Right lung (tissue), 10 donors: Measurements from ENCODE around the gene INPP1. TPM values are rescaled to one million over a fixed set of nuclear protein-coding genes. Genes with fewer than 3 reads are reported as not detected.
"Not testable (repeated sequence)": the region's sequence is repeated elsewhere in the genome, so short reads cannot be mapped to it uniquely, and the experiment has no call there.

Experiments used
- DNase-seq, 2 donors: peaks; one replicate each; pipeline ENCODE4 v3.0.0-alpha.2; 2013
- long read RNA-seq, 8 donors: transcript quantifications; one replicate each; lab custom pipeline, GENCODE V29; 2026
- polyA plus RNA-seq, 5 donors: library from polyadenylated mRNA; unstranded; fragments of 120-200 nt; gene quantifications; one replicate each; pipeline versions ENCODE4 v1.2.1 to v1.2.3, GENCODE V29; 2013; ENCODE audit warnings: inconsistent platforms in 1 of 5, low replicate concordance in 1 of 5; ENCODE audit not compliant: insufficient read length in 5 of 5, insufficient read depth in 1 of 5

Gene INPP1
- 10 to 100 TPM; 23.0 to 39.1 (median 28.7) TPM for polyA plus RNA-seq
- long read RNA-seq, donor 1, transcript INPP1-201 (6 exons, 1,919 nt), result major isoform, 7 of 40 reads
- long read RNA-seq, donor 1, partial matches to known transcripts, result 31 of 40 reads
- long read RNA-seq, donor 1, other reads (novel, unspliced or antisense), result 0 of 40 reads
- long read RNA-seq, donor 2, transcript INPP1-201 (6 exons, 1,919 nt), result major isoform, 9 of 10 reads
- long read RNA-seq, donor 2, partial matches to known transcripts, result 0 of 10 reads
- long read RNA-seq, donor 2, other reads (novel, unspliced or antisense), result 0 of 10 reads
- long read RNA-seq, donor 3, partial matches to known transcripts, result 0 of 4 reads
- long read RNA-seq, donor 3, other reads (novel, unspliced or antisense), result 0 of 4 reads
- long read RNA-seq, donor 4, partial matches to known transcripts, result 19 of 19 reads
- long read RNA-seq, donor 4, other reads (novel, unspliced or antisense), result 0 of 19 reads
- long read RNA-seq, donor 5, transcript INPP1-201 (6 exons, 1,919 nt), result major isoform, 6 of 11 reads
- long read RNA-seq, donor 5, partial matches to known transcripts, result 5 of 11 reads
- long read RNA-seq, donor 5, other reads (novel, unspliced or antisense), result 0 of 11 reads
- long read RNA-seq, donor 6, partial matches to known transcripts, result 0 of 4 reads
- long read RNA-seq, donor 6, other reads (novel, unspliced or antisense), result 0 of 4 reads
- long read RNA-seq, donor 7, partial matches to known transcripts, result 7 of 12 reads
- long read RNA-seq, donor 7, other reads (novel, unspliced or antisense), result 0 of 12 reads
- long read RNA-seq, donor 8, partial matches to known transcripts, result 0 of 2 reads
- long read RNA-seq, donor 8, other reads (novel, unspliced or antisense), result 0 of 2 reads

GRCh38 chr2:190343536-190344275 lies at the start of gene INPP1:
Gene INPP1, plus strand, starts transcription at chr2:190343589. Its CDS starts 16,514 bp downstream, at chr2:190360103.
- DNase-seq, result peak; percentile 63 to 70

DNA sequence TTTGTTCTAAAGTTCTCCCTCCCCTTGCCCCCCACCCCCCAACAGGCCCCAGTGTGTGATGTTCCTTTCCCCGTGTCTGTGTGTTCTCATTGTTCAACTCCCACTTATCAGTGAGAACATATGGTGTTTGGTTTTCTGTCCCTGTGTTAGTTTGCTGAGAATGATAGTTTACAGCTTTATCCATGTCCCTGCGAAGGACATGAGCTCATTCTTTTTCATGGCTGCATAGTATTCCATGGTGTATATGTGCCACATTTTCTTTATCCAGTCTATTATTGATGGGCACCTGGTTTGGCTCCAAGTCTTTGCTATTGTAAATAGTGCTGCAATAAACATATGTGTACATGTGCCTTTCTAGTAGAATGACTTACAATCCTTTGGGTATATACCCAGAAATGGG lies 45.5 kb upstream of the INPP1 start:
- DNase-seq, result not testable (repeated sequence)

- no peak for DNase-seq
These were observed 42.4 kb upstream of the INPP1 start for GRCh38 chr2:190301032-190301431.

- DNase-seq, result no peak
These were observed 41.3 kb upstream of the INPP1 start for GRCh38 chr2:190302052-190302451.

DNA sequence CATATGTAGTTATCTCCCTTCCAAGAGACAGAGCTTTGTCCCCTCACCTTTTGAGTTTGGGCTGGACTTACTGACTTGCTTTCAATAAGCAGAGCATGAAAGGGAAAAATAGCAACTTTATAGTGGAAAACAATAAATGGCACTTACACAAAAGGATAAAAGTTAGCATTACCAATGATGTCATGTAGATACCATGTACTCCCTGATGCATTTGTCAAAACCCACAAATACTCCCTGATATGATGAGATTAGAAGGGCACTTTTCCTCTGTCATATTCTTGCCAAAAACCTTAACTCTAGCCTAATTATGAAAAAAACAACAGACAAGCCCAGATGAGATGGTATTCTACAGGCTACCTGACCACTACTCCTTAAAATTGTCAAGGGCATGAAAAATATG lies 39.7 kb upstream of the INPP1 start:
- DNase-seq, result no peak

- DNase-seq, result no peak
These were observed 39.0 kb upstream of the INPP1 start for GRCh38 chr2:190304404-190304803.

- DNase-seq, result no peak
These were observed 35.4 kb upstream of the INPP1 start for GRCh38 chr2:190308031-190308430.

- no peak for DNase-seq
These were observed 31.3 kb upstream of the INPP1 start for GRCh38 chr2:190311893-190312634.

GRCh38 chr2:190312635-190313025 lies 30.8 kb upstream of the INPP1 start:
- not testable (repeated sequence) for DNase-seq

DNA sequence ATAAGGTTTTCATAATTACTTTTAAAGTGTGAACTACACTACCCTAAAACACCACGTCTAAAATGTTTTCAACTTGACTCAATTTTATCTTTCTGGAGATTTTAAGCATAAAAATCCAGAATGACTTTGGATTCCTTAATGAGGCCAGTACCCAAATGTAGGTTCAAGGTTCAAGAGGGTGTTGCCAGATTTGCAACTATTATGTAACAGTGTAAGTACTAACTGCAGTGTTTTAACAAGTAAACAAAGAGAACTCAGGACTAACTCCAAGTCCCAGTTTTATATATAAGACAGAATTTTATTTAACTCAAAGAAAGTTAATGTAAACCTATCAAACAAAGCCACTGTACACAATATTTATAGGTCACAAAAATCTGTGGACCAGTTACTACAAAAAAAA lies 29.5 kb upstream of the INPP1 start:
- DNase-seq, result no peak

- DNase-seq, result no peak
These were observed 28.1 kb upstream of the INPP1 start for GRCh38 chr2:190315273-190315672.

- no peak for DNase-seq
These were observed 24.9 kb upstream of the INPP1 start for GRCh38 chr2:190318514-190318913.

- peak; percentile 20 to 38 for DNase-seq
These were observed 24.3 kb upstream of the INPP1 start for GRCh38 chr2:190318931-190319554.

- DNase-seq, result peak; percentile 98 to 99
These were observed 23.6 kb upstream of the INPP1 start, which contains the start of gene HIBCH for GRCh38 chr2:190319555-190320498. Gene HIBCH, minus strand, starts transcription at chr2:190319826. Its CDS starts 76 bp downstream, at chr2:190319750.

- no peak for DNase-seq
These were observed 22.7 kb upstream of the INPP1 start for GRCh38 chr2:190320696-190321095.

DNA sequence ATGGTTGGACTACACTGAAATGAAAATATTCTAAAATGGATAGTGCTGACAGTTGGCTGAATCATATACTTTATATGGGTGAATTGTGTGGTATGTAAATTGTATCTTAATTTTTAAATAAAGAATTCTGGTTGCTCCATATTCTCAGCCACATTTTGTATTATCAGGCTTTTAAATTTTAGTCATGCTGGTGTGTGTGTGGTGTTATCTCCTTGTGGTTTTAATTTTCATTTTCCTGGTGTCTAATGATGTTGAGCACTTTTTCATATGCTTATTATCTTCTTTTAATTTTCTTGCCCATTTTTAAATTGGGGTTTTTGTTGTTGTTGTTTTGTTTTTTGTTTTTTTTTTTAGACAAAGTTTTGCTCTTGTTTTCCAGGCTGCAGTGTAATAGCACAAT lies 20.0 kb upstream of the INPP1 start:
- DNase-seq, result no peak

- no peak for DNase-seq
These were observed 17.8 kb upstream of the INPP1 start for GRCh38 chr2:190325588-190325987.

GRCh38 chr2:190327867-190328572 lies 15.4 kb upstream of the INPP1 start:
- DNase-seq, result no peak
